Renal pelvis (tissue), 4 donors: ENCODE measurements around the gene ASB1. TPM values are rescaled to one million over a fixed set of nuclear protein-coding genes. Genes with fewer than 3 reads are reported as not detected.

Experiments used
- DNase-seq: peaks from one replicate; pipeline ENCODE4 v3.0.0-alpha.2; 2013
- polyA plus RNA-seq, 3 donors: library from polyadenylated mRNA; unstranded; fragments of 120-200 nt; gene quantifications; one replicate each; pipeline ENCODE4 v1.2.1, GENCODE V29; 2013; ENCODE audit not compliant: insufficient read length in 3 of 3

ASB1 gene
- polyA plus RNA-seq, 3 donors, result 27.4 to 30.3 (median 30.0) TPM

- no peak for DNase-seq
Measured at GRCh38 chr2:238489896-238490295, 63.2 kb downstream of the ASB1 start.

- no peak for DNase-seq
Measured at GRCh38 chr2:238492840-238493239, 66.1 kb downstream of the ASB1 start.

- no peak for DNase-seq
Measured at GRCh38 chr2:238493411-238493810, 66.7 kb downstream of the ASB1 start.

GRCh38 chr2:238493880-238494572 is 67.3 kb downstream of the ASB1 start:
- DNase-seq, result no peak

- no peak for DNase-seq
Measured at GRCh38 chr2:238494573-238494961, 67.8 kb downstream of the ASB1 start.

- DNase-seq, result no peak
Measured at GRCh38 chr2:238495422-238495821, 68.7 kb downstream of the ASB1 start.

- no peak for DNase-seq
Measured at GRCh38 chr2:238496756-238497609, 70.3 kb downstream of the ASB1 start.

- no peak for DNase-seq
Measured at GRCh38 chr2:238497610-238498005, 70.9 kb downstream of the ASB1 start.

- DNase-seq, result no peak
Measured at GRCh38 chr2:238498188-238498587, 71.5 kb downstream of the ASB1 start.

- no peak for DNase-seq
Measured at GRCh38 chr2:238498691-238499295, 72.1 kb downstream of the ASB1 start.

- no peak for DNase-seq
Measured at GRCh38 chr2:238499731-238500580, 73.2 kb downstream of the ASB1 start.

GRCh38 chr2:238501311-238501710 is 74.6 kb downstream of the ASB1 start:
- DNase-seq, result no peak

Other genes with a start within 250 kb of the ASB1 start
- gene ILKAP, start 223.2 kb upstream of the ASB1 start, polyA plus RNA-seq, result 10 to 100 TPM; 41.4 to 60.4 (median 55.1) TPM
- 10 to 100 TPM in 1 of 3 donors, 1 to 10 TPM in 2; 8.5 to 10.4 (median 9.2) TPM for gene HES6, start 186.9 kb upstream of the ASB1 start, polyA plus RNA-seq
- gene PER2, start 138.3 kb upstream of the ASB1 start, polyA plus RNA-seq, result 1 to 10 TPM; 5.7 to 8.0 (median 7.6) TPM
- 10 to 100 TPM; 20.2 to 27.4 (median 20.9) TPM for gene TRAF3IP1, start 106.4 kb upstream of the ASB1 start, polyA plus RNA-seq